ENCODE measurements around the gene OTOG. TPM values are rescaled to one million over a fixed set of nuclear protein-coding genes. Genes with fewer than 3 reads are reported as not detected.

OTOG gene
- polyA plus RNA-seq, 4 donors, result 0.22 to 0.75 (median 0.29) TPM

DNA sequence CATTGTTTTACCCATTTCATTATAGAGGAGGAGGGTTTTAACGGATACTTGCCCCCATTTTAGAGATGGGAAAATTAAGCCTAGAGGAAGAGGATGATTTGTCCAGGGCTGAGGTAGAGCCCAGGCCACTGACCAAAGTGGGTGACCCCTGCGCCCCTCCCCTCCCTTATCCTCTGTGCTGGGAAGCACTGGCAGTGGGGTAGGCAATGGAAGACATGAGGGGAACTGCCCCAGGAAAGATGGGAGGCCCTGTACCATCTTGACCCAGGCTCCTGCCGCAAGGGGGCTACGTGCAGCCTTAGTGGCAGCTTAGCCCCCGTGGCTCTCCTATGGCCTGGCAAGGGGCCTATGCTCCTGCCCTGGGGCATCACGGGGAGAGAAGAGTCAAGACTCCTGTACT is 95.9 kb downstream of the OTOG start:
- no peak for DNase-seq (ENCODE audit: low read depth in 4 of 4, low spot score in 3 of 4)

DNA sequence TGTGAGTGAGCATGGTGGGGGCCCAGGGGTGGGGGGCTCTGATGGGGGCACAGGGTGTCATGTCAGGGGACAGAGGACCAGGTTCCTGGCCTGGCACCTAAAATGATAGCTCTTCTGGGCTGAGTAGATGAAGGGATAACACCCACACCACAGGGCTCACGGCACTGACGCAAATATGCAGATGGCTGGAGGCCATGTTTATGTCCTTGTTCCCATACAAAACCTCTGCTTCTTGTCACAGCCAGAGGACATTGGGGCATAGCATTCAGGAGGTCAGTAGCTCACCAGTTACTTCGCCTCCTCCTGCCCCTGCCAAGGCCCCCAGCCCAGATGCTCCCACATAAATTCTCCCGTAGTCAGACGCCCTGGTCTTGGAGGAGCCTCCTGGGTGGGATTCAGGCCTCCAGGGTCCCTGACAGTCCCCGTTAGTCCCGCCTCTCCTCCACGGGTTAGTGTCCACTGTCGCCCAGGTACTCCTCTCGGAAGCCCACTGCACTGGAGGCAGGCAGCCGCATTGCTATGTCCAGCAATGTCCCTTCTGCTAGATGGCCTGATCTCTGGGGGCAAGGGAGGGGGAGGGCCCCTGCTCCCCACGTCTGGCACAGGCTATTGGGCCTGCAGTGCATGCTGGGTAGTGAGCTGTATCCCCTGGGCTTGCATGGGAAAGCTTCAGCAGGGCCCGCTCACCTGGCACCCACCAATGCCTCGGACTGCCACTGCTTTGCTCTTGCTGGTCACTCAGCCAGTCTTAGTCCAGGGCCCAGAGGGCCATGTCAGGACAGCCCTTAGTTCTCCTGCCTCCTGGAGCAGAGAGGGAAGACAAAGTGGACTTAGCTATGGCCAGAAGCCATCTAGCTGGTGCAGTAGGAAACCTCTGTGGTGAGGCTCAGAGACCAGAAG is 96.7 kb downstream of the OTOG start:
- no peak for DNase-seq (ENCODE audit: low read depth in 4 of 4, low spot score in 3 of 4)

DNA sequence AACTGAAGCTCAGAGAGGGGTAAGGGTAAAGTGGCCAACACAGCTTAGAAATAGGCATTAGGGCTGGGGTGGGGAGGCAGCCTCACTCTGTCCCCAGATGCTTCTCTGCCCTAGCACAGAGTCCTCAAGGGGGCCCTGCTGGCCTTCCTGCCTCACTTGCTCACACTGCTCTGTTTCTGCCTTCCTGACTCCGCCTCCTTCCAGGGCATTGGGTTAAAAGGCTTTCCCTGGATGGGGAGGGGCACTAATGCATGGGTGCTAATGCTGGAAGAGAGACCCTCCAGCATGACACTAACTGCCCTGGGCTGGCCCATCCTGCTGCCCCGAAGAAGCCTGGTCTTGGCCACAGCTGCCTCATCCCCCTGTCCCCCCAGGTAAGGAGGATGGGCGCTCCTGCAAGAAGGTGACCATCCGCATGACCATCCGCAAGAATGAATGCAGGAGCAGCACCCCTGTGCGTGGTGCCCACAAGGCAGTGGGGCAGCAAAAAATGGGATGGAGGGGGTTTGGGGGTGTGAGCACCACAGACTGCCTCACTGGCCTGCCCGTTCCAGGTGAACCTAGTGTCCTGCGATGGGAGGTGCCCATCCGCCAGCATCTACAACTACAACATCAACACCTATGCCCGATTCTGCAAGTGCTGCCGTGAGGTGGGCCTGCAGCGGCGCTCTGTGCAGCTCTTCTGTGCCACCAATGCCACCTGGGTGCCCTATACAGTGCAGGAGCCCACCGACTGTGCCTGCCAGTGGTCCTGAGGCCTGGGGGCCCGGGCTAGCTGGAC is 98.3 kb downstream of the OTOG start:
- no peak for DNase-seq (ENCODE audit: low read depth in 4 of 4, low spot score in 3 of 4)

DNA sequence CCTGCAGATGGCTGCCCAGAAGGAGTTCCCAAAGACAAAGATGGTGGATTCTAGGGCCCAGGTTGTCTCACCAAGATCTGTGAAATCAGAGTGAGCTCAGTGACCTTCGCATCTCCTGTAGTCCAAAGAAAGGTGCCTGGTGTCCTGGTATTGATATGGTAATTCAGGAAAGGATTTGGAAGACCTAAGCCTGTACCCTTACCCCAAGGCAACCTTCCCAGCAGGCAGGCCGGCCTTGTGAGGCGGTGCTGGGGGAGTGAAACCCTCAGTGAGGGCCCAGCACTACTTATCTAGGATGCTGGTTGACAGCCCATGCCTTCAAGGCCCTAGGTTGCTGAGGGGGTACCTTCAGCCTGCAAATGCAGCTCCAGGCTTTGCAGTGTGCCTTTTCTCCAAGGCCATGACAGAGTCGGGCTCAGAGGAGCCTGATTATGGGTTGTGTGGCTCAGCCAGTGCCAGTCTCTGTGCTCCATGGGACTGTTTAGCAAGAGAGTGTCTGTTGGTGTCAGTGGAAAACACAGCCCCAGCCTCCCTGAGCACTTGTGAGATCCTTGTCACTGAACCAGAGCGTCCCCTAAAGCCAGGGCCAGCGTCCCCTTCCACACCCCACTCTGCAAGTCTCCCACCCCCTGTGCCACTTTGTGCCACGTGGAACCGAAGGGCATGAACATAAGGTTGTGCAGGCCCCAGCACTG is 99.5 kb downstream of the OTOG start:
- no peak for DNase-seq (ENCODE audit: low read depth in 4 of 4, low spot score in 3 of 4)

DNA sequence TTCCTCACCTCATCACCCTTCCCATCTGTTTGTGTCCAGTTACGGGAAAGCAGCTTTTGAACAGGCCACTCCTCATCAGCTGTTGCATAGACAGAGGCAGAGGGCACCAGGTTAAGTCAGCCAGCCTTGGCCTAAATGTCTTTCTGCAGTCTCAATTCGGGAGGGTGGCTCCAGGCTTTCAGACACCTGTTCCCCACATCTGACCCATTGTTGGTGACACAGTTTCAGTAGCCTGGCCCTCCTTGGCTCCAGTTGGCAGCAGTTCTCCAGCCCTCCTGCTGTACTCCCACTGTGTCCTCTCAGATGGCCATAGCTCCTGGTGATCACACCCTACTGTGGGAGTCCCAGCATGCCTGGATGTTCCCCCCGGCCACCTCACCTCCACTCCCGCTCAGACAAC is 101.5 kb downstream of the OTOG start:
- no peak for DNase-seq (ENCODE audit: low read depth in 4 of 4, low spot score in 3 of 4)

DNA sequence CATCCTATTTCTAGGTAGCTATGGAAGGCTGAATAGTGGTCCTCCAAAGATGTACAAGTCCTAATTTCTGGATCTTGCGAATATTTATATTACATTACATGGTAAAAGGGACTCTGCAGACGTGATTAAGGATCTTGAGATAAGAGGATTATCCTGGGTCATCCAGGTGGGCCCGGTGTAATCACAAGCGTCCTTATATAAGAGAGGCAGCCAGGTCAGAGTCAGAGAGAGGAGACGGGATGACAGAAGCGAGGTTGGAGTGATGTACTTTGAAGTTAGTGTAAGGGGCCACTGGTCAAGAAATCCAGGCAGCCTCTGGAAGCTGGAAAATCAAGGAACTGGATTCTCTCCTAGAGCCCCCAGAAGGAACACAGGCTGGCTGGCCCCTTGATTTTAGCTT is 102.2 kb downstream of the OTOG start:
- DNase-seq (ENCODE audit: low read depth in 4 of 4, low spot score in 3 of 4), result no peak

DNA sequence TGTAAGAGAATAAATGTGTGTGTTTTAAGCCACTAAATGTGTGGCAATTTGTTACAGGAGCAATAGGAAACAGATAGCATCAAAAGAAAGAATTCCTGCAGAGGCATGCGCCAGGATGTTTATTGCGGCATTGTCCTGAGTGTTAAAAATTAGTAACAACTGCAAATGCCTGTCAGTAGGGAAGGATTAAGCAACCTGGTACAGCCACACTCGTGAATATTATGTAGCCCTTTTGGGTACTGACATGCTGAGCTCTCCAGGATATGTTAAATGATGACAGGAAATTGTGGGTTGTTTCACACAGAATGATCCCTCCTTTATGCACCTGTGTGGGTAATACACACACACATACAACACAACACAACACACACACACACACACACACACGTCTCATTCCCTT is 102.6 kb downstream of the OTOG start:
- no peak for DNase-seq (ENCODE audit: low read depth in 4 of 4, low spot score in 3 of 4)

DNA sequence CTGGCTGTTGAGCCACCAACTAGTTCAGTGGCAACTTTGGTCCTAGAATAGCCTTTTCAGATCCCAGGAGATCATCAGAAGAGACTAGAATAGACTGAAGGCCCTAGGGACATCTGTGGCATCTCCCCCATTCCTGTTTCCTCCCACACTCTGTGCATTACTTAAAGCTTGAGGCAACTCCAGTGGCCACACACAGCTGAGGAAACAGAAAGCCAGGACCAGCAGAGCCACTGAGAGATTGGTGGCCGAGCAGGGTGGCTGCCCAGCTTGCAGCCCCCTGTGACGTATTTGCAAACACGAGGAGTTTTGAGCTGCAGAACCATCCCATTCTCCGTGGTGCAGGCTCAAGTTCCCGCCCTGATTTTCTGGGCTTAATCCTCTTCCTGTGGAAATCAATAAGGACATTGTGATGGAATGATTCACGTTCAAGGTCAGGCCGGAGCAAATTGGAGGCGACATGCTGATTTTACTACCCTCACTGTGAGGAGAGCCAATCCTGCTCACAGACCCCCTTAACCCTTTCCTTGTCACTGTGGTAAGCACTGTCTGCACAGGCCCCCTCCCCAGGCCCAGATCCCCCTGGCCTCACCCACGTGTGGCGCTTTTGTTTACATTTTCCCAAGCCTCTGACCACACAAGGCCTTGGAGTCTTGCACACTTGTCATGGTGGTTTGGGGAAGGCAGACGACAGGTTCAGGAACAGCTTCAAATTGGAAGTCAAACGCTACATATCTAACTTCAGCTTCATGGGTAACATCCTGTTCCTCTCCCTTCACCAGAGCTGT is 103.3 kb downstream of the OTOG start:
- no peak for DNase-seq (ENCODE audit: low read depth in 4 of 4, low spot score in 3 of 4)

DNA sequence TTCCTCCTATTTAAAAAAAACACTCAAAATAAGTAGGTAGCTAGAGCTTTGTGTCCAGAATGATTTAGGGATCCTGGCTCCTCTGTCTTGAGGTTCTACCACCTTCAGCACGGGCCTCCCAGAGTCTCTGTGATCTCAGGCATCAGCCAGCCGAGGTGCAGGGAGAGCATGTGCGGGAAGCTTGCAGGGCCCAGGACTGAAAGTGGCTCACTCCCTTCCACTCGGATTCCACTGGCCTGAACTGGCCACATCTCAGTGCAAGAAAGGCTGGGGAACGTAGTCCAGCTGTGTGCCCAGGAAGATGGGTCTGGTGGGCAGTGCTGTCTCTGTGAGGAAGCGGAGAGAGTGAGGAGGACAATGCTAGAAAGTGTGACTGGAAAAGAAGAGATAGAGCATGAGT is 104.0 kb downstream of the OTOG start:
- DNase-seq (ENCODE audit: low read depth in 4 of 4, low spot score in 3 of 4), result no peak

DNA sequence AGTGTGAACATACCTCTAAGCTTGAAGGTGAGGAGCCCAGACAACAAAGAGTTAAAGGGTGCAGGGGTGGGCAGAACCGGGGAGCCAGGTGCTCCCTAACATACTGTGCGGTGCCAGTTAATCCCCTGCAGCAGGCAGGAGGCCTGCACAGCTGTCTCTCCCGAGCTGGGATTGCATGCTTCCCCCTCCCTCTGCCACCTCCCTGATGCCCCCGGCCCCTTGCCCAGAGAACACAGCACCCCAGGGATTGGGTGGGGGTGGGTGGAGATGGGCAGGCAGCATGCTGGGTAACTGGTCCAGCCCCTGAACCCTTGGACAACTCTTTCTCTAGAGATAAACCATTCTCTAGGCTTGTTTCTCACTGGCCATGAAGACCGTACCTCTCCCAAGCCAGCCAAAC is 104.6 kb downstream of the OTOG start:
- no peak for DNase-seq (ENCODE audit: low read depth in 4 of 4, low spot score in 3 of 4)

DNA sequence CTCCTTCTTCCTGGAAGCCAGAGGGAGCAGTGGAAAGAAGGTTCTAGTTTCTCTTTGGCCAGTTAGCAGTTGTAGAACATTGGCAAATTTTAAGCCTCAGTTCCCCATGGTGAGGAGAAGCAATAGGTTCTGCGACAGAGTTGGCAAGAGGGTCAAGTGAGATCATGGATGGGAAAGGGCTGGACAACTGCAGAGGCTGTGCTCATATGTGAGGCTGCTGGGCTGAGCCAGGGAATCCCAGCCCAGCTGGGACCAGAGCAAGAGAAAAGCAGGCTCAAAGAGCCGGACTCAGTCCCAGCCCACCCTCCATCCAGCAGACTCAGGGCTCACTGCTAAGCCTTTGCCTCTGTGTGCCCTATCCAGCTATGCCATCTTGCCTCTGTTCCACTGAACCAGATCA is 105.5 kb downstream of the OTOG start:
- no peak for DNase-seq (ENCODE audit: low read depth in 4 of 4, low spot score in 3 of 4)

DNA sequence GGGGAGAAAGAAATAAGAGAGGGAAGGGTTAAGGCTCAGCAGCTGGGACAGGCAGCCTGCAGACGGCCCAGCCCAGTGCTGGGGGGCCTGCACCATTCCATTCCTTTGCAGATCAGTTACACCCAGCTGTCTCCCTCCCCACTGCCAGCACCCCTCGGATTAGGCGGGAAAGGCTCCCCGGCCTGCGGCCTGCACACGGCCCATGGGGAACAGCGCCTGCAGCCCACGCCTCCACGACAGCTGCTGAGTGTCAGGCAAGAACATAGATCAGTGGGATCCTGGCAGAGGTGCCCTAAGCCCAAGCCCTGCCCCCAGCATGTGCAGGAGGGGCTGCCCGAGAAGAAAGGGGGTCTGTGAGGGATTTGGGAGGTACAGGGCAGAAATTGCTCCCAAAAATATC is 106.6 kb downstream of the OTOG start:
- DNase-seq (ENCODE audit: low read depth in 4 of 4, low spot score in 3 of 4), result no peak

DNA sequence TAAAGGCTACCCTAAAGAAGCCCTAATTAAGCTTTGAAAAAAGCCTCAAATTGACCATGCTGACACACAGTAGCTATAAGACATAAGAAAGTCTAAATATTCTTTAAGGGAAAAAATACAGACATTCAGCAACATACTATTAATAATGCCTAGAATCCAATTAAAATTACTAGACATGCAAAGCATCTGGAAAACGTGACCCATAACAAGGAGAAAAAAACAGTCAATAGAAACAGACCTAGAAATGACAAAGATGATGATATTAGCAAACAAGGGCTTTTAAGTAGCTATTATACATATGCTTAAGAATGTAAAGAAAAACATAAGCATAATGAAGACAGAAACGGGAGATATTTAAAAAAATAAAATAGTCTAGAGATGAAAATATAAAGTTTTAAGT is 108.6 kb downstream of the OTOG start:
- no peak for DNase-seq (ENCODE audit: low read depth in 4 of 4, low spot score in 3 of 4)

DNA sequence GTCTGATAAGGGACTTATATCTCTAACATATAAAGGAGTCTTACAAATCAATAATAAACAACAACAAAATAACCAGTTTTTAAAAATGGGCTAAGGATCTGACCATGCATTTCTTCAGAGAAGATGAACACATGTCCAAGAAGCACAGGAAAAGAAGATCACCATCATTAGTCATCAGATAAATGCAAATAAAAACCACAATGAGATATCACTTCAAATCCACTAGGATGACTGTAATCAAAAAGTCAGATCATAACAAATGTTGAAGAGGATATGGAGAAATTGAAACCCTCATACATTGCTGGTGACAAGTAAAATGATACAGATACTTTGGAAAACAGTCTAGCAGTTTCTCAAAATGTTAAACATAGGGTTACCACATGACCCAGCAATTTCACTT is 111.2 kb downstream of the OTOG start:
- DNase-seq (ENCODE audit: low read depth in 4 of 4, low spot score in 3 of 4), result no peak

DNA sequence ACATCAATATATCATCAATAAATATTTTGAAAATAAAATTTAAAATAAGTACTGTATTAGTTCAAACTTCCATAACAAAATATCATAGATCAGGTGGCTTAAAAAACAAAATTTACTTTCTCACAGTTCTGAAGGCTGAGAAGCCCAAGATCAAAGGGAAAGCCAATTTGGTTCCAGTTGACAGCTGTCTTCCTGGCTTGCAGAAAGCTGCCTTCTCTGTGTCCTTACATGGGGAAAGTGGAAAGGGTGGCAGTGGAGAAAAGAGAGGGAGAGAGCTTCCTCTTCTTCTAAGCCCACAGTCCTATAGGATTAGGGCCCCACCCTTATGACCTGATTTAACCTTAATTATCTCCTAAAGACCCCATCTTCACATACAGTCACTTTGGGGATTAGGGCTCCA is 121.1 kb downstream of the OTOG start:
- DNase-seq (ENCODE audit: low read depth in 4 of 4, low spot score in 3 of 4), result no peak

DNA sequence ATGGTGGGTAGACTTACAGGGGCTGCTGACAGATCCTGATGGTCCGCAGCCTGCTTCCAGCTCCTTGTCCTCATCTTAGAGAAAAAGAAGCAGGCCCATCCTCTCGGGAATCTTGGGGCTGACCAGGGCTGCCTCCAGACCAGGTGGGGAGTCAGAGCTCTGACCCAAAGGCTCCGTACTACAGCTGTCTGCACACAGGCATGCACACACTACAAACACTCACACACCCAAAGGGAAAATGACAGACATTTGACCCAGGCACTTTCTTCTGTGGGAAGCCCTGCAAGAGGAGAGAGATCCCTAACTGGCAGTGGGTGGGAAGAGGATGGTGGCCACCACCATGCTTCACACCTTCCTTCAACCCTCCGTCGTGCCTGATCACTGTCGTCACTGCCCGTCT is 125.4 kb downstream of the OTOG start:
- DNase-seq (ENCODE audit: low read depth in 4 of 4, low spot score in 3 of 4), result no peak

DNA sequence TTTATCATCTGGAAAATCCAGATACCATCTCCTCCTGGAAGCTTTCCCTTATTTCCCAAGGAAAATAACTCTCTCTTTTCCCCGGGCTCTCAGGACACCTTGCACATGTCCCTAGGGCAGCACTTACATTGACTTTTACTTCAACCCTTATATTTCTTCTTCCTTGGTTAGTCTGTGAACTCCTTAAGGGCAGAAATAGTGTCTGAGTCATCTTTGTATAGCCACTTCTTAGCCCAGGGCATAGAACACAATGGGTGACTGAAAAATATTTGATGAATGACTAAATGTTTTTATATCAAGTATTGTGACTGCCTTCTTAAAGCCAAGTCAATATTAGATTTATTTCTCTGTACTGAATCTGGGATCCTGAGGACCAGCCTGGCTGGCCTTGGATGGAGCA is 126.9 kb downstream of the OTOG start:
- DNase-seq (ENCODE audit: low read depth in 4 of 4, low spot score in 3 of 4), result no peak

DNA sequence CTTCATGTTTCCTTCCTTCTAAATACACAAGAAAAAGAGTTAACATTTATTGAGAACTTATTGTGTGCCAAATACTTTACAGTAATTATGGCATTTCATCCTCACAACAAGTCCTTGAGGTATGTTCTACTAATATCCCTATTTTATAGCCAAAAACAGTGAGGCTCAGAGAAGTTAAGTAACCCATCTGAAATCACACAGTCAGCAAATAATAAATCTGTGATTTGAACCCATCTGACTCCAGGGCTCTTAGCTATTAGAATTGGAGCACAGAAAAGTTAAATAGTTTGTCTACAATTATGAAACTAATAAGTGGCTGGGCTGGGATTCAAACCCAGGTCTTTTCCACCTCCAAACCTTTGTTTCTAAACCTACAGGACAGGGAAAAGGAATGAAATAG is 135.8 kb downstream of the OTOG start:
- DNase-seq (ENCODE audit: low read depth in 4 of 4, low spot score in 3 of 4), result no peak

DNA sequence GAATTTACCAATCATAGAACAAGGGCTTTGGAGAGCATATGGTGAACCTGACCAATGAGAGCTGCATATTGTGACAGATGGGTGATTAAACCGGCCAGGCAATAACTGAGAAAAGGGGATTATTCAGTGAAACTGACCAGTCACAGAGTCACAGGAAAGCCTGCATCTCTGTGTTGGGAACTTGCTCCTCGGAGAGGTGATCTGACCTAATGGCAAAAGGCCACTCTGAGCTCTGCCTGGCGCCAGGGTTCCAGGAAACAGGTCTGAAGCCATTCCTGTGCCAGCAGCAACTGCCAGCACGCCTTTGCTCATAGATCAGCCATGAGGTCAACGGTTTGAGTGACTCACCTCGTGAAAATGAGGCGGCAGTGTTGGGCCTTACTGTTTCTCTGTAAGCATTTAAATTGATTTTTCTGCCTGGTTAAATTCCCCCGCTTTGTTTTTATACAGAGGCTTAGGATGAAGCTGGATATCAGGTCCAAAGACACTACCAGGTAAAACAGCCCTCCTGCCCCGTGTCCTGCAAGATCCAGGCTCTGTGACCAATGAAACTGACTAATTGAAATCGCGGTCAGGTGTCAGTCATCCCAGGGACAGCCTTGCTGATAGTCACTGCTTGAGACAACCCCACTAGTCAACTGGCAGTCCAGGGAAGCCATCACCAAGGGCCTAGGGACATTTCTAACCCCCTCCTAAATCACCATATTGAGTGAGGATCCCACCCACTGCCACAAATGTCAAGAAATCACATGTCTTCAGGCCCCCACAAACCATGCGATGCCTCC is 136.5 kb downstream of the OTOG start:
- no peak for DNase-seq (ENCODE audit: low read depth in 4 of 4, low spot score in 3 of 4)

DNA sequence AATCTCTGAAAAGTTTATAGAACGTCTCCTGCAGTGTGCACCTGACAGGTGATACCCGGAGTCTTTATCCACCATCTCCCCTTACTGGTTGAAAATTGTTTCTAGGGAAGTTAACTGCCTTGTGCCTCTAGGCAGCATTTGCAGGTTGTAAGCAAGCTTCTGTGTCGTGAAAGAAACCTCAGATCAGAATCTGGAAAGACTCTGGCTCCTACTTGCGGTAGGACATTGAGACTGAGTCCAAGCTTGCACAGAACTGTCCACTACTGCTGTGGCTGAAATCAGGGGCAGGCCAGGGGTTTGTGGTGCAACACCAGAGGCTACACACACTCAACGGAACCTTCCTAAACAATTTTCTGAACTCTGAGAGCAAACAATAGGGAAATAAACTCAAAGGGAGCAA is 137.5 kb downstream of the OTOG start:
- no peak for DNase-seq (ENCODE audit: low read depth in 4 of 4, low spot score in 3 of 4)
